DMS 273 treated with DMSO at 0.1 percent for 48 hours (cell line): ENCODE measurements around the gene SNRPB2.
A peak's percentile ranks its signal among the peaks of the same experiment; 100 is the strongest.

ENCODE experiments used
- DNase-seq: peaks from one replicate; lab custom pipeline; 2025; lab: John Stamatoyannopoulos, UW

The SNRPB2 gene

GRCh38 chr20:16729565-16730460 is at the start of gene SNRPB2:
TSS of gene SNRPB2 (plus strand) at chr20:16730026. CDS start at chr20:16731703, 1,677 bp downstream.
- DNase-seq: peak; percentile 80

GRCh38 chr20:16684416-16684815 is 45.4 kb upstream of the SNRPB2 start:
- DNase-seq: no peak

- DNase-seq: no peak
Observed at GRCh38 chr20:16689906-16690305, 39.9 kb upstream of the SNRPB2 start.

GRCh38 chr20:16691381-16691780 is 38.4 kb upstream of the SNRPB2 start:
- no peak for DNase-seq

GRCh38 chr20:16692009-16692408 is 37.8 kb upstream of the SNRPB2 start:
- DNase-seq: no peak

GRCh38 chr20:16692442-16692841 is 37.4 kb upstream of the SNRPB2 start:
- no peak for DNase-seq

GRCh38 chr20:16693278-16693677 is 36.5 kb upstream of the SNRPB2 start:
- DNase-seq: no peak

GRCh38 chr20:16694161-16694560 is 35.7 kb upstream of the SNRPB2 start:
- no peak for DNase-seq

- no peak for DNase-seq
Observed at GRCh38 chr20:16695628-16696027, 34.2 kb upstream of the SNRPB2 start.

GRCh38 chr20:16699293-16699692 is 30.5 kb upstream of the SNRPB2 start:
- DNase-seq: peak; percentile 12

GRCh38 chr20:16701296-16701695 is 28.5 kb upstream of the SNRPB2 start:
- DNase-seq: no peak

GRCh38 chr20:16703570-16703969 is 26.3 kb upstream of the SNRPB2 start:
- DNase-seq: no peak

GRCh38 chr20:16707674-16708073 is 22.2 kb upstream of the SNRPB2 start:
- no peak for DNase-seq

- DNase-seq: peak; percentile 5
Observed at GRCh38 chr20:16708602-16709001, 21.2 kb upstream of the SNRPB2 start.

- no peak for DNase-seq
Observed at GRCh38 chr20:16709017-16709416, 20.8 kb upstream of the SNRPB2 start.

GRCh38 chr20:16710781-16711180 is 19.0 kb upstream of the SNRPB2 start:
- DNase-seq: no peak

- no peak for DNase-seq
Observed at GRCh38 chr20:16711661-16712258, 18.1 kb upstream of the SNRPB2 start.

- DNase-seq: peak; percentile 16
Observed at GRCh38 chr20:16712511-16712947, 17.3 kb upstream of the SNRPB2 start.

- peak; percentile 66 for DNase-seq
Observed at GRCh38 chr20:16713066-16713465, 16.8 kb upstream of the SNRPB2 start.

GRCh38 chr20:16714242-16714641 is 15.6 kb upstream of the SNRPB2 start:
- no peak for DNase-seq

- peak; percentile 73 for DNase-seq
Observed at GRCh38 chr20:16714751-16715150, 15.1 kb upstream of the SNRPB2 start.

- DNase-seq: no peak
Observed at GRCh38 chr20:16719421-16719820, 10.4 kb upstream of the SNRPB2 start.

GRCh38 chr20:16729080-16729479 is 746 bp upstream of the SNRPB2 start:
- DNase-seq: no peak
